Activated CD4-positive, alpha-beta T cell treated with anti-CD3 and anti-CD28 coated beads for 4 hours (primary cell): ENCODE measurements around the gene NPTXR.

Experiments
- DNase-seq, 2 donors: peaks; one replicate each; pipeline ENCODE4 v3.0.0-alpha.2; 2020

Gene NPTXR

GRCh38 chr22:38850941-38851849 lies 7.4 kb upstream of the NPTXR start:
- no peak for DNase-seq

- DNase-seq = no peak
These were observed 6.6 kb upstream of the NPTXR start for GRCh38 chr22:38850399-38850798.

- no peak for DNase-seq
These were observed 6.0 kb upstream of the NPTXR start for GRCh38 chr22:38849811-38850210.

- DNase-seq = no peak
These were observed 2.6 kb upstream of the NPTXR start for GRCh38 chr22:38846412-38846811.

- DNase-seq = no peak
These were observed 1.3 kb upstream of the NPTXR start for GRCh38 chr22:38845004-38845740.

- no peak for DNase-seq
These were observed 631 bp upstream of the NPTXR start for GRCh38 chr22:38844315-38845003.

GRCh38 chr22:38843201-38843656 lies 599 bp downstream of the NPTXR start:
- peak; percentile 25 to 40 for DNase-seq

GRCh38 chr22:38842512-38843200 lies 1.2 kb downstream of the NPTXR start:
- no peak for DNase-seq

GRCh38 chr22:38841635-38842034 lies 2.2 kb downstream of the NPTXR start:
- DNase-seq = no peak

- no peak for DNase-seq
These were observed 2.6 kb downstream of the NPTXR start for GRCh38 chr22:38841211-38841610.

- DNase-seq = no peak
These were observed 3.7 kb downstream of the NPTXR start for GRCh38 chr22:38840129-38840528.

GRCh38 chr22:38839686-38840085 lies 4.1 kb downstream of the NPTXR start:
- DNase-seq = no peak

GRCh38 chr22:38837414-38837928 lies 6.4 kb downstream of the NPTXR start:
- no peak for DNase-seq

- no peak for DNase-seq
These were observed 7.9 kb downstream of the NPTXR start for GRCh38 chr22:38835888-38836301.

GRCh38 chr22:38834991-38835390 lies 8.8 kb downstream of the NPTXR start:
- DNase-seq = no peak

- no peak for DNase-seq
These were observed 9.4 kb downstream of the NPTXR start for GRCh38 chr22:38834215-38834953.

GRCh38 chr22:38833061-38833460 lies 10.8 kb downstream of the NPTXR start:
- DNase-seq = no peak

GRCh38 chr22:38832005-38832978 lies 11.5 kb downstream of the NPTXR start:
- no peak for DNase-seq

- no peak for DNase-seq
These were observed 12.5 kb downstream of the NPTXR start for GRCh38 chr22:38831166-38831945.

GRCh38 chr22:38830845-38831108 lies 13.1 kb downstream of the NPTXR start:
- no peak for DNase-seq
